Epithelial cell of esophagus (primary cell): ENCODE measurements around the gene HTRA3.

ENCODE experiments used
- DNase-seq: peaks from one replicate; pipeline ENCODE4 v3.0.0; 2010; ENCODE audit warnings: low read depth
- H3K4me3 ChIP-seq: 2 replicates; pipeline ENCODE4 v1.5.1; 2011; ENCODE audit warnings: mild to moderate bottlenecking, low read length, control low read depth
- TF ChIP-seq, protein P1 (sequence below): IDR thresholded peaks from 2 replicates; pipeline ENCODE4 v1.5.1; 2011; ENCODE audit warnings: low read depth, mild to moderate bottlenecking, low read length, control low read depth, inconsistent platforms; ENCODE audit not compliant: insufficient read depth; ENCODE audit errors: missing control alignments

The HTRA3 gene

GRCh38 chr4:8274765-8275547, 5.4 kb downstream of the HTRA3 start:
- no peak overlapping the region for H3K4me3 ChIP-seq
- TF ChIP-seq, protein P1, sequence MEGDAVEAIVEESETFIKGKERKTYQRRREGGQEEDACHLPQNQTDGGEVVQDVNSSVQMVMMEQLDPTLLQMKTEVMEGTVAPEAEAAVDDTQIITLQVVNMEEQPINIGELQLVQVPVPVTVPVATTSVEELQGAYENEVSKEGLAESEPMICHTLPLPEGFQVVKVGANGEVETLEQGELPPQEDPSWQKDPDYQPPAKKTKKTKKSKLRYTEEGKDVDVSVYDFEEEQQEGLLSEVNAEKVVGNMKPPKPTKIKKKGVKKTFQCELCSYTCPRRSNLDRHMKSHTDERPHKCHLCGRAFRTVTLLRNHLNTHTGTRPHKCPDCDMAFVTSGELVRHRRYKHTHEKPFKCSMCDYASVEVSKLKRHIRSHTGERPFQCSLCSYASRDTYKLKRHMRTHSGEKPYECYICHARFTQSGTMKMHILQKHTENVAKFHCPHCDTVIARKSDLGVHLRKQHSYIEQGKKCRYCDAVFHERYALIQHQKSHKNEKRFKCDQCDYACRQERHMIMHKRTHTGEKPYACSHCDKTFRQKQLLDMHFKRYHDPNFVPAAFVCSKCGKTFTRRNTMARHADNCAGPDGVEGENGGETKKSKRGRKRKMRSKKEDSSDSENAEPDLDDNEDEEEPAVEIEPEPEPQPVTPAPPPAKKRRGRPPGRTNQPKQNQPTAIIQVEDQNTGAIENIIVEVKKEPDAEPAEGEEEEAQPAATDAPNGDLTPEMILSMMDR = peak; percentile 24
- peak; percentile 47 for DNase-seq

GRCh38 chr4:8275548-8275910, 6.0 kb downstream of the HTRA3 start:
- H3K4me3 ChIP-seq = no peak overlapping the region
- TF ChIP-seq, protein P1 = no peak
- DNase-seq = no peak

GRCh38 chr4:8276358-8277240, 7.0 kb downstream of the HTRA3 start:
- no peak overlapping the region for H3K4me3 ChIP-seq
- DNase-seq = no peak
- TF ChIP-seq, protein P1 = no peak

DNA sequence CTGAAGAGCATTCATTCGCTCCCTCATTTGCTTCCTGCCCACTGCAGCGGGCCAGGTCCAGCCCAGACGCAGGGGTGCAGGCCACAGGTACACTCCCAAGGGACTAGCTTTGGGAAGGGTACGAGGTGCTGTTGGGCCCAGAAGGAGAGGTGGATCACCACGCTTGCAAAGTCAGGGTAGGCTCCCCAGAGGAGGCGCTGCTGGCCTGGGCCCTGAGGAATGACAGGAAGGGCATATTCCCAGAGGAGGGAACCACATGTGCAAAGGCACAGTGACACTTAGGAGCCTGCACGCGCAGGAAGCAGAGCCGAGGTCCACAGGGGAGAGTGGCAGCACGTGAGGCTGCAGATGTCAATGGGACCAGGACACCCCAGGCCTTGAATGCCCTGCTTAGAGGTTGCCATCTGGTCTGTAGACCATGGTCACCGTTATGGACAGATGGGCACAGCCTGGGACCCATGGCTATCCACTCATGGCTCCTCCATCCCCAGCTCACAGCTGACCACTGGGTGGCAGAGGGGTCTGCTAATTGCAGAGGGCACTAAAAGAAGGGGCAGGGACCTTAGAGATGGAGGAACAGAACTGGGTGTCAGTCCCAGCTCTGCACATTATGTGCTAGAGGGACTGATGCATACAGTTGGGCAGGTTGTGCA, 7.9 kb downstream of the HTRA3 start:
- no peak for DNase-seq
- TF ChIP-seq, protein P1 = no peak
- H3K4me3 ChIP-seq = no peak overlapping the region

GRCh38 chr4:8278009-8278395, 8.4 kb downstream of the HTRA3 start:
- TF ChIP-seq, protein P1 = no peak
- DNase-seq = no peak
- H3K4me3 ChIP-seq = no peak overlapping the region

DNA sequence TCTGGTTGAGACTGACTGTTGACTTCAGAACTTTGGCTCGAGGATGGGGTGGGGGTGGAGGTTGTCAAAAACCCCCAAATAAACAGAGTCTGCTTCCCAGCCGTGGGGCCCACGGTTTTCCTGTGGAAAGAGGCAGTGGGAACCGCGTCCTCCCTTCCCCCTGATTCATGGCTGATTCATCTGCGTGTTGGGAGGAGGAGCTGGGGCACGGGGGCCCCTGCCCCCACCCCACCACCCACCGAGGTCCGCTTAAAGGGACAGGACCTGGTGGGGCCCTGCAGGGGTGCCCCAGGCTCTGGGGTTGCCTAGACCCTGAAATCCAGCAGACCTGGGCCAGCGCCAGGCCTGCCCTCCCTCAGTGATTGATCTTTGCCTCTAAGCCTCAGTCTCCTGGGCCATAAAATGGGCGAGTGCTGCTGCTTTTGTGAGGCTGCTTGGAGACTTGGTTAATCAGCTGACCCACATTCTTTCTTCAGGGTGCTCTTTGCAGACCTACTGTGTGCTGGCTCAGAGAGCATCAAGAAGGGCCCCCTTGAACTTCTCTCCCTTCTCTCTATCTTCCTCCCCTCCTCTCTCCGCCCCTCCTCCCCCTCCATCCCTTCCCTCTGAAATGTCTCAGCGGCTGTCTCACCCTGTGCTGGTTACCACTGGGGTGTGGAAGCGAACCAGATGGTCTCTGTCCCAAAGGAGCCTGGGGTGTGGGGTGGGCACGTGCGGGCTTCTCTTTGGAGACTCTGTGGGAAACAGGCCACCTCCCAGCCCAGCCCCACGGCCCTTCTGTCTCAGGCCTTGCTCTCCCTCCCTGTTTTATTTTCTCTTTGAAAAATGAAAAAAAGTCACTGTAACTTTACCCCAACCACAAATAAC, 9.1 kb downstream of the HTRA3 start:
- TF ChIP-seq, protein P1 = no peak
- DNase-seq = peak; percentile 46

More for the DNA sequence above, 9.1 kb downstream of the HTRA3 start:
- no peak overlapping the region for H3K4me3 ChIP-seq
